ENCODE data around the gene NINL. TPM values are rescaled to one million over a fixed set of nuclear protein-coding genes. Genes with fewer than 3 reads are reported as not detected.

Gene NINL
- total and polyA plus RNA-seq, 2 of the 8 experiments (the other 6 are each of a cell fraction or from before 2014, with no cell fraction given), result 15.3 to 30.0 TPM

GRCh38 chr20:25608774-25609173 is 23.4 kb upstream of the NINL start:
- Histone ChIP-seq H3K27me3 (replicated peaks in 1 of 4; ENCODE audit: control insufficient read depth in 3 of 4, extremely low read depth in 1 of 4, insufficient read depth in 3 of 4, low read length in 3 of 4) (no peaks in the 10 kb centered on the region), H4K8ac (ENCODE audit: extremely low read depth, insufficient read depth, low read length) (no peak overlapping the region), H3K79me2 (ENCODE audit: control insufficient read depth in 1 of 2, insufficient read depth in 2 of 2, low read length in 2 of 2) (no peaks in the 10 kb centered on the region), H3K9ac (replicated peaks in 1 of 4; ENCODE audit: extremely low read depth in 1 of 4, low read depth in 3 of 4, low read length in 3 of 4) (no peak overlapping the region), H3K4ac (replicated peaks; ENCODE audit: insufficient read length, low read depth, low read length) (no peak overlapping the region), H3K23ac (ENCODE audit: insufficient read length) (no peak overlapping the region), H3K18ac (ENCODE audit: extremely low read depth, low read length) (no peak overlapping the region), H4K91ac (replicated peaks; ENCODE audit: insufficient read length, low read length) (no peak overlapping the region), H3K27ac (ENCODE audit: low read depth, low read length) (no peak overlapping the region), H3K4me3 (ENCODE audit: extremely low read depth in 1 of 4, insufficient read depth in 2 of 4, low read depth in 3 of 4, low read length in 4 of 4) (no peak overlapping the region), H2BK12ac (ENCODE audit: low read depth, low read length) (no peak overlapping the region), H2BK5ac (ENCODE audit: low read depth, low read length) (no peak overlapping the region), H4K5ac (ENCODE audit: insufficient read length, low read depth, low read length) (no peak overlapping the region), H3K4me2 (ENCODE audit: insufficient read depth in 1 of 2, low read depth in 2 of 2, low read length in 2 of 2) (no peak overlapping the region), H3K4me1 (replicated peaks in 1 of 4; ENCODE audit: control insufficient read depth in 3 of 4, insufficient read depth in 4 of 4, low read length in 3 of 4) (no peaks in the 10 kb centered on the region; a peak in 1 of 7 replicates), H4K20me1 (replicated peaks in 1 of 2; ENCODE audit: control insufficient read depth in 1 of 2, insufficient read depth in 2 of 2, low read length in 2 of 2) (no peaks in the 10 kb centered on the region), H2BK120ac (replicated peaks; ENCODE audit: low read depth, low read length) (no peak overlapping the region), H2BK20ac (ENCODE audit: low read length) (no peak overlapping the region), H2AK5ac (ENCODE audit: low read depth, low read length) (no peak overlapping the region), H3K79me1 (ENCODE audit: low read depth, low read length) (no peaks in the 10 kb centered on the region), H3K23me2 (ENCODE audit: low read depth, low read length) (0 out of 2 replicates have a peak, but pooled peaks cover 2% of the 10 kb centered on the region), H3K9me3 (ENCODE audit: insufficient read depth in 2 of 2, low read depth in 1 of 2, low read length in 1 of 2) (no peaks in the 10 kb centered on the region), H2BK15ac (ENCODE audit: low read length) (no peak overlapping the region), H3K56ac (replicated peaks; ENCODE audit: insufficient read length, low read depth, low read length) (no peak overlapping the region), H3K14ac (ENCODE audit: insufficient read length) (no peak overlapping the region), H2AFZ (ENCODE audit: low read length) (no peak overlapping the region), H3K36me3 (ENCODE audit: control insufficient read depth in 2 of 4, insufficient read depth in 4 of 4, low read length in 3 of 4) (no peaks in the 10 kb centered on the region)
- ChIA-PET POLR2A (ENCODE audit: partially characterized antibody) (no interaction called here), CTCF (ENCODE audit: partially characterized antibody) (no interaction called here)
- DNase-seq (ENCODE audit: low read depth in 1 of 2, low spot score in 2 of 2), result no peak
- 90% methylated on average over 3 of the region's 3 CpGs; no CpG with 5 or more reads in 1 of the 2 experiments for WGBS, 2 experiments (ENCODE audit: extremely low coverage in 1 of 2, insufficient coverage in 1 of 2, insufficient read length in 1 of 2, insufficient replicate concordance in 2 of 2, low coverage in 1 of 2, low lambda C conversion rate in 2 of 2, missing lambda C conversion rate in 1 of 2)
- no peak for FAIRE-seq
- TF ChIP-seq PHF8 (conservative IDR thresholded peaks at IDR 0.05; ENCODE audit: low read depth, low read length), result no peak
- TF ChIP-seq SIX5 (IDR thresholded peaks at IDR 0.05; ENCODE audit: low read depth, low read length), result no peak
- no peak for TF ChIP-seq RXRA (IDR thresholded peaks at IDR 0.05; ENCODE audit: insufficient read depth, low read depth, low read length)
- TF ChIP-seq GTF2F1 (IDR thresholded peaks at IDR 0.05; ENCODE audit: borderline replicate concordance, low read depth, low read length), result no peak
- TF ChIP-seq KDM4A (IDR thresholded peaks at IDR 0.05; ENCODE audit: low read depth, low read length, severe bottlenecking), result no peak
- no peak for TF ChIP-seq BACH1 (IDR thresholded peaks at IDR 0.05; ENCODE audit: low read length)
- no peak for TF ChIP-seq MAFK (IDR thresholded peaks at IDR 0.05; ENCODE audit: low read depth, low read length)
- TF ChIP-seq RNF2 (IDR thresholded peaks at IDR 0.05; ENCODE audit: borderline replicate concordance, low read depth, low read length, missing control alignments, poor library complexity, severe bottlenecking), result no peak
- TF ChIP-seq, protein P1, sequence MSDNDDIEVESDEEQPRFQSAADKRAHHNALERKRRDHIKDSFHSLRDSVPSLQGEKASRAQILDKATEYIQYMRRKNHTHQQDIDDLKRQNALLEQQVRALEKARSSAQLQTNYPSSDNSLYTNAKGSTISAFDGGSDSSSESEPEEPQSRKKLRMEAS (IDR thresholded peaks at IDR 0.05), result no peak
- TF ChIP-seq GABPA (IDR thresholded peaks at IDR 0.05; ENCODE audit: borderline replicate concordance, insufficient read depth, low read length), result no peak
- TF ChIP-seq TBP (IDR thresholded peaks at IDR 0.05; ENCODE audit: low read depth, low read length), result no peak
- TF ChIP-seq ATF2 (IDR thresholded peaks at IDR 0.05; ENCODE audit: low read length), result no peak
- TF ChIP-seq POLR2A (IDR thresholded peaks at IDR 0.05; ENCODE audit: control extremely low read depth in 1 of 2, low read depth in 2 of 2, low read length in 2 of 2), result no peak
